ENCODE measurements around the gene ACVR1B.

DNA sequence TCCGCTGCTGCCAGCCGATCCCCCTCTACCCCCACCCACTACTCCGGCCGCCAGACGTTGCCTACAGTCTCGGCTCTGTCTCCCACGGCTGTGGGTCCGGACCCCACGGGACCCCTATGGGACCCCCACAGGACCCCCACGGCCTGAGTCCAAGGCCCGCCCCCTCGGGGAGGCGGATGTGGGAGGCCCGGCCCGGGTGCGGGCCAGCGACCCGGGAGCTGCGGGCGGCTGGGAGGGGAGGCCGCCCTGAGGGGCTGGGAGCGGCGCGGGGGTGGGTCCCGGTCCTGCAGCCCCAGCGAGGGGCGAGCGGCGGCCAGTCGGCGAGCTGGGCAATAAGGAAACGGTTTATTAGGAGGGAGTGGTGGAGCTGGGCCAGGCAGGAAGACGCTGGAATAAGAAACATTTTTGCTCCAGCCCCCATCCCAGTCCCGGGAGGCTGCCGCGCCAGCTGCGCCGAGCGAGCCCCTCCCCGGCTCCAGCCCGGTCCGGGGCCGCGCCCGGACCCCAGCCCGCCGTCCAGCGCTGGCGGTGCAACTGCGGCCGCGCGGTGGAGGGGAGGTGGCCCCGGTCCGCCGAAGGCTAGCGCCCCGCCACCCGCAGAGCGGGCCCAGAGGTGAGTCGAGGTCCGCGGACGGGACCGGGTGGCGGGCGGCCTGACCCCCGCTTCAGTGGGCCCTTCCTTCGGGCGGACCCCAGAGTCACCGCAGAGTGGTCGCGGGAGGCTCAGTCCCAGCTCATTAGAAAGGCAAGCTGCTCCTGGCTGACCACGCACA, 44.2 kb upstream of the ACVR1B start, which contains the start of gene ACVRL1:
- no peak for TF ChIP-seq POLR2A (IDR thresholded peaks at IDR 0.05)
- TF ChIP-seq, protein P1, sequence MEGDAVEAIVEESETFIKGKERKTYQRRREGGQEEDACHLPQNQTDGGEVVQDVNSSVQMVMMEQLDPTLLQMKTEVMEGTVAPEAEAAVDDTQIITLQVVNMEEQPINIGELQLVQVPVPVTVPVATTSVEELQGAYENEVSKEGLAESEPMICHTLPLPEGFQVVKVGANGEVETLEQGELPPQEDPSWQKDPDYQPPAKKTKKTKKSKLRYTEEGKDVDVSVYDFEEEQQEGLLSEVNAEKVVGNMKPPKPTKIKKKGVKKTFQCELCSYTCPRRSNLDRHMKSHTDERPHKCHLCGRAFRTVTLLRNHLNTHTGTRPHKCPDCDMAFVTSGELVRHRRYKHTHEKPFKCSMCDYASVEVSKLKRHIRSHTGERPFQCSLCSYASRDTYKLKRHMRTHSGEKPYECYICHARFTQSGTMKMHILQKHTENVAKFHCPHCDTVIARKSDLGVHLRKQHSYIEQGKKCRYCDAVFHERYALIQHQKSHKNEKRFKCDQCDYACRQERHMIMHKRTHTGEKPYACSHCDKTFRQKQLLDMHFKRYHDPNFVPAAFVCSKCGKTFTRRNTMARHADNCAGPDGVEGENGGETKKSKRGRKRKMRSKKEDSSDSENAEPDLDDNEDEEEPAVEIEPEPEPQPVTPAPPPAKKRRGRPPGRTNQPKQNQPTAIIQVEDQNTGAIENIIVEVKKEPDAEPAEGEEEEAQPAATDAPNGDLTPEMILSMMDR (IDR thresholded peaks at IDR 0.05): no peak
- TF ChIP-seq POLR2AphosphoS5 (IDR thresholded peaks at IDR 0.05): no peak
